Fibroblast of the aortic adventitia (primary cell): ENCODE measurements around the gene TRIM67. TPM values are rescaled to one million over a fixed set of nuclear protein-coding genes. Genes with fewer than 3 reads are reported as not detected.

Experiments used
- DNase-seq: peaks from one replicate; pipeline ENCODE4 v3.0.0-alpha.2; 2010; ENCODE audit warnings: low read depth
- H3K4me3 ChIP-seq: 2 replicates; pipeline ENCODE4 v1.5.1; 2011; ENCODE audit warnings: low read depth, mild to moderate bottlenecking, control low read depth, low read length, moderate library complexity
- total RNA-seq: library from RNA; depleted of rRNA; stranded (reverse); fragments of >200 nt; gene quantifications from 2 replicates; pipeline ENCODE4 v1.2.3, GENCODE V29; 2012; ENCODE audit warnings: low replicate concordance
- TF ChIP-seq, protein P1 (sequence below): IDR thresholded peaks from 2 replicates; pipeline ENCODE4 v1.5.1; 2011; ENCODE audit warnings: mild to moderate bottlenecking, low read length, control low read depth, inconsistent platforms; ENCODE audit not compliant: insufficient read depth

The TRIM67 gene
- total RNA-seq, 1 donor = not detected

DNA sequence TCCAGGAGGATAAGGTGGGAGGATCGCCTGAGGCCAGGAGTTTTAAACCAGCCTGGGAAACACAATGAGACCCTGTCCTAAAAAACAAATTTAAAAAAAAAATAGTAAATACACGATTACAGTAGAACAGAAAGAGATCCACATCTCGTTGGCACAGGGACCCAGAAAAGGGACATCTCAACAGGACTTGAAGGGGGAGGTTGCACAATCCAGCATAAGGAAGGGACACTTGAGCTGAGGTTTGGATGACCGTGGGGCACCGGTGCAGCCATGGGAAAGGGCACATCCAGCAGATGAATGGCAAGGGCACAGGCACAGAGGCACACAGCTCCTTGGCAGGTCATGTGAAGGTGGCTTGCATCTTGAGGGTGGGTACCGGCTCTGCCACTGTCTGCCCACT is 20.5 kb downstream of the TRIM67 start:
- TF ChIP-seq, protein P1, sequence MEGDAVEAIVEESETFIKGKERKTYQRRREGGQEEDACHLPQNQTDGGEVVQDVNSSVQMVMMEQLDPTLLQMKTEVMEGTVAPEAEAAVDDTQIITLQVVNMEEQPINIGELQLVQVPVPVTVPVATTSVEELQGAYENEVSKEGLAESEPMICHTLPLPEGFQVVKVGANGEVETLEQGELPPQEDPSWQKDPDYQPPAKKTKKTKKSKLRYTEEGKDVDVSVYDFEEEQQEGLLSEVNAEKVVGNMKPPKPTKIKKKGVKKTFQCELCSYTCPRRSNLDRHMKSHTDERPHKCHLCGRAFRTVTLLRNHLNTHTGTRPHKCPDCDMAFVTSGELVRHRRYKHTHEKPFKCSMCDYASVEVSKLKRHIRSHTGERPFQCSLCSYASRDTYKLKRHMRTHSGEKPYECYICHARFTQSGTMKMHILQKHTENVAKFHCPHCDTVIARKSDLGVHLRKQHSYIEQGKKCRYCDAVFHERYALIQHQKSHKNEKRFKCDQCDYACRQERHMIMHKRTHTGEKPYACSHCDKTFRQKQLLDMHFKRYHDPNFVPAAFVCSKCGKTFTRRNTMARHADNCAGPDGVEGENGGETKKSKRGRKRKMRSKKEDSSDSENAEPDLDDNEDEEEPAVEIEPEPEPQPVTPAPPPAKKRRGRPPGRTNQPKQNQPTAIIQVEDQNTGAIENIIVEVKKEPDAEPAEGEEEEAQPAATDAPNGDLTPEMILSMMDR = no peak
- DNase-seq = no peak

DNA sequence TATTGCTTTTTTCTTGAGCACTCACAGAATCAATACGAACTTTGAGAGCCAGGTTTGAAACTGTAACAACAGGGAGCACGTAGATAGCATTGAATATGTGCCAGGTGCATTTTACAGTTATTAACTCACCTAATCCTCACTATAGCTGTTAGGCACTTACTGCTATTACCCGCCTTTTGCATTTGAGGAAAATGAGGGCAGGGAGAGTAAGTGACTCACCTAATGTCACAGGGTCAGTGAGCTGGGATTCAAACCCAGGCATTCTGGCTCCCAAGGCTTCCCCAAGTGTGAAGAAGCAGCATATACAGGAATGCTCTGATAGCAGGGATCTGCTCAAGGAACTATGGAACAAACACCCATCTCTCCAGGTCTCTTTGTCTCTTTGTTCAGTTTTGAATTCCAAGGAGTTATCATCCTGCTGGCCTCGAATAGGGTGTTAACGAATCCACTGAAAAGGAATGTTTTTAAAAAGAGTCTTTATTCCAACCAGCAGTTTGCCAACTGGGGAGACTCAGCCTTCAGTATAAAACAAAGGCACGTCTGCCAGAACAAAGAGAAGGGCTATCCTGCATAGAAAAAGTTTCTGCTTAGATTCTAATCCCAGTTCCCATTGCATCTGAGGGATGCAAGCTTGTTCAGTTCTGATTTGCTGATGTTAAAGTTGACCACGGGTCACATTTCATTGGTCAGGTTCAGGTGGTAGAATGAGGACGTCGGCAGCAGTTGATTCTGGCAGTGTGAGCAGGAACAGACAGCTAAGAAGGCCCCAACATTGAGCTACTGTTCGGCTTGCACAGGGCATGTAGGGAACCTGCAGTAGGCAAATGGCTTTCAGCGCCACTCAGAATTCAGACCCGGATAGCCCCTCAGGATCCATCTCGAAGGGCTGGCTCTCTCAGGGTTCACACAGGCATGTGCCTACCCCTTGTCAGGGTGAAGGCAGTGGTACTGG is 22.1 kb downstream of the TRIM67 start:
- no peak overlapping the region for H3K4me3 ChIP-seq
- TF ChIP-seq, protein P1 = no peak
- no peak for DNase-seq

More for the DNA sequence above, 20.5 kb downstream of the TRIM67 start:
- H3K4me3 ChIP-seq = no peak overlapping the region

GRCh38 chr1:231184891-231185290 is 23.0 kb downstream of the TRIM67 start:
- TF ChIP-seq, protein P1 = no peak
- DNase-seq = no peak
- H3K4me3 ChIP-seq = no peak overlapping the region

- no peak overlapping the region for H3K4me3 ChIP-seq
- DNase-seq = no peak
- TF ChIP-seq, protein P1 = no peak
Observed at GRCh38 chr1:231185391-231185790, 23.5 kb downstream of the TRIM67 start.

DNA sequence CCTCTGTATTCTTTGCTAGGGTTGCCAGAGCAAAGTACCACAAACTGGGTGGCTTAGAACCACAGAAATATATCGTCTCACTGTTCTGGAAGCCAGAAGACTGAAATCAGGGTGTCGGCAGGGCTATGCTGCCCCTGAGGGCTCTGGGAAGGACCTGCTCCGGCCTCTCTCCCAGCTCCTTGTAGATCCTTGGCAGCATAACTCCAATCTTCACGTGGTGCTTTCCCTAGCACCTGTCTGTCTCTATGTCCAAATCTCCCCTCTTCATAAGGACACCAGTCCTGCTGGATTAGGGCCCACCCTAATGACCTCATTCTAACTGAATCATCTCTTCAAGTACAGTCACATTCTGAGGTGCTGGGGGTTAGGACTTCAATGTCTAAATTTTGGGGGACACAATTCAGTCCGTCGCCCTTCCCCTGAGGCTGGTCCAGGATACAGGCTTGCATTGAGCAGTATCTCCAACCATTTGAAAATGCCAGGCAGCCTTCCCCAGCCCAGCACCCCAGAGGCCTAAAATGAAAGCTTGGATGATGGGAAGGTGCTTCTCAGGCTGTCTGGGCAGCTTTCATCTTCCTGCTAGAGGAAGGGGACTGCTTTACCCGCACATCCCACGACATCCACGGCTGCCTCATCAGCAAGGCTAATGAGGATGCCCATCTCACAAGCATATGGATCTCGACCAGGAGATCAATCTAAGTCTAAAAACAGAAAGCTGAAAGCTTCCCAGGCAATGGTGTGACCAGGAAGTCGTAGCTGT is 24.7 kb downstream of the TRIM67 start:
- H3K4me3 ChIP-seq = no peak overlapping the region
- no peak for DNase-seq
- TF ChIP-seq, protein P1 = no peak

GRCh38 chr1:231187571-231187970 is 25.7 kb downstream of the TRIM67 start:
- TF ChIP-seq, protein P1 = no peak
- no peak overlapping the region for H3K4me3 ChIP-seq
- DNase-seq = no peak
